ENCODE results near the gene APP.
"Not testable (repeated sequence)": the region's sequence is repeated elsewhere in the genome, so short reads cannot be mapped to it uniquely, and the experiment has no call there.

- TF ChIP-seq, protein P1, sequence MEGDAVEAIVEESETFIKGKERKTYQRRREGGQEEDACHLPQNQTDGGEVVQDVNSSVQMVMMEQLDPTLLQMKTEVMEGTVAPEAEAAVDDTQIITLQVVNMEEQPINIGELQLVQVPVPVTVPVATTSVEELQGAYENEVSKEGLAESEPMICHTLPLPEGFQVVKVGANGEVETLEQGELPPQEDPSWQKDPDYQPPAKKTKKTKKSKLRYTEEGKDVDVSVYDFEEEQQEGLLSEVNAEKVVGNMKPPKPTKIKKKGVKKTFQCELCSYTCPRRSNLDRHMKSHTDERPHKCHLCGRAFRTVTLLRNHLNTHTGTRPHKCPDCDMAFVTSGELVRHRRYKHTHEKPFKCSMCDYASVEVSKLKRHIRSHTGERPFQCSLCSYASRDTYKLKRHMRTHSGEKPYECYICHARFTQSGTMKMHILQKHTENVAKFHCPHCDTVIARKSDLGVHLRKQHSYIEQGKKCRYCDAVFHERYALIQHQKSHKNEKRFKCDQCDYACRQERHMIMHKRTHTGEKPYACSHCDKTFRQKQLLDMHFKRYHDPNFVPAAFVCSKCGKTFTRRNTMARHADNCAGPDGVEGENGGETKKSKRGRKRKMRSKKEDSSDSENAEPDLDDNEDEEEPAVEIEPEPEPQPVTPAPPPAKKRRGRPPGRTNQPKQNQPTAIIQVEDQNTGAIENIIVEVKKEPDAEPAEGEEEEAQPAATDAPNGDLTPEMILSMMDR (conservative IDR thresholded peaks at IDR 0.05; ENCODE audit: low read length): not testable (repeated sequence)
- TF ChIP-seq EZH2phosphoT487 (IDR thresholded peaks at IDR 0.05; ENCODE audit: borderline replicate concordance, low read depth, low read length): not testable (repeated sequence)
Measured at GRCh38 chr21:26012482-26012881, 158.1 kb downstream of the APP start.
